GM21619 (cell line): ENCODE data around the gene ERICH2.

ENCODE experiments used
- ATAC-seq: cut with Tn5 transposase; IDR thresholded peaks from one replicate; pipeline ENCODE4 v1.9.1; 2021; ENCODE audit not compliant: unreplicated experiment

Gene ERICH2

DNA sequence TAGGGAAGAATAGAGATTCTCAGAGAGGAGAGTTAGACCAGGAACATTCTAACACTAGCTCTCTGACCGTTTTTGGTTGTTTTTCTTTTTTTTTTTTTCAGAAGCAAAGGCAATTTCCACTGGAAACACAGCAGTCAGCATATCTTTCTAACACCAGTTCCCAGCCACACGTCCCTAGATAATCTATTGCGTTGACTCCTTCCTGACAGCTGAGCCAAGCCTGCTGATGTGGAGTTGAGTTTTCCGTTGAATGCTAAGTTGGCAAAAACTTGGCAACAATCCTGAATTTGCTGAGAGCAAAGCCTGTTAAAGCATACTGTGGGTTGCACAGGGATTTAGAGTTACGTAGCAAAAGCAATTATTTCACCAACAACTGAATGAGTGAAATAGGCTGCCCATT, 65.8 kb downstream of the ERICH2 start:
- no peak for ATAC-seq

DNA sequence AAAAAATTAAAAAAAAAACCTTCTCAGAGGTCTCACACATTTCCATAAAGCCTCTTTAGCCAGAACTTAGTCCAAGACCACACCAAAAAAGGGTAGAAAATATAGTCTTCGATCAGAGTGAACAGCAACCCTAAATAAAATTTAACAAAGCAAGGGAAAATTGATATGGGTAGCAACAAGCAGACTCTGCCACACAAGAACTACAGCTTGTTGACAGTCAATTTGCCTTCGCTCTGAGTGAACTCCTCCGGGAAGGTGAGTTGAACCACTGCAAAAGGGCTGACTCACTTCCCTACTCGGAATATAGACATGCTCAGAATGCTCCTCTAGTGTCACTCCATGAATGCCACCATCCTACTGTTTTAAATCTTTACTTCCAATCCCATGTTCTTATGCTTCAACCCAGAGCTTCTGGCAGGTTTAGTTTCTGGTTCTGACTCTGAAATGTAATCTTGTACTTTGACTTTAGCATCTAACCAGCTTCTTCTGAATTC, 70.6 kb downstream of the ERICH2 start:
- no peak for ATAC-seq

DNA sequence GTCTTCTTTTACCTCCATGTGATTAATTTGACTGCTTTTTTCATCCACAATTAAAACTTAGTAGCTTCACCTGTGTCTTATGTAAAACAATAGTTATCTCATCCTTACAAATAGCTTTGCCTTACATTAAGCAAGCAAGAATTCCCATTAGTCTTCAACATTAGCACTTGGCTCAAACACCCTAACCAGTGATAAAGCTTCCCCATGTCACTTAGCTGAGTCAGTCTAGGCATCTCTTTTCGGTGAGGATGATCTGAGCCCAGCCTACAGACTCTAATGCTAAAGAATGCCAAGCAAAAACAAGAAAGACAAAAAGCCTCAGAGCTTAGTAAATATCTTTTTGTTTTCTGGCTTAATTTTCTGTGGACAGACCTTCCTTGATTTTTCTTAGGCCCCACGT, 72.6 kb downstream of the ERICH2 start:
- ATAC-seq: no peak

DNA sequence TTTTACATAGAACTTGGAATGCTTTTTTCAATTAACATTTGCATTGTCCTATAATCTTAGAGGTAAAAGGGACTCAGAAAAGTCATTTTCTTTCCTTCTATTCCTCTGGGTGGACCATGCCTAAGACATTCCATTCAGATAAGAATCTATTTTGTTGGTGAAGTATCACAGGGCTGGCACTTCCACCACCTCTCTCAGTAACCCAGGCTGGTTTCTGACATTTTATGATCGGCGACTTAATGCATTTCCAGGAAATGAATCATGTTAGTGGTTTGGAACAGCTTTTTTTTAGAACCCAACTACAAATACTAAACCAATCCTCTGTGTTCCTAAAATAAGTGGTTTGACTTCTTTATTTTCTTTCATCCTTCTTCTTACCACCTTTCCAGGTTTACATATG, 73.5 kb downstream of the ERICH2 start:
- ATAC-seq: no peak

DNA sequence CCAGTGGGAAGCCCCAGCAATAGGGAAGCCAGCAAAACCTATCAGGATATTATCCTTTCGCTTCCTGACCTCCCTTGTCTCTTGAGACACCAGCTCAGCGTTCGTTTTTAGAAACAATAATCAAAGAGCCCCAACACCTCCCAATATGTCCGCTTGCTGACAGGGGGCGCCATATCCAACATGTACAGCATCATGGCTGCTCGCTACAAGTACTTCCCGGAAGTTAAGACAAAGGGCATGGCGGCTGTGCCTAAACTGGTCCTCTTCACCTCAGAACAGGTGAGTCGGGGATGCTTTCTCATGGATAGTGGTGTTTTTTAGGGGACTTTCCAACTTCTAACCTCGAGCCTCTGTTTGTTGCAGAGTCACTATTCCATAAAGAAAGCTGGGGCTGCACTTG, 75.2 kb downstream of the ERICH2 start:
- ATAC-seq: no peak

DNA sequence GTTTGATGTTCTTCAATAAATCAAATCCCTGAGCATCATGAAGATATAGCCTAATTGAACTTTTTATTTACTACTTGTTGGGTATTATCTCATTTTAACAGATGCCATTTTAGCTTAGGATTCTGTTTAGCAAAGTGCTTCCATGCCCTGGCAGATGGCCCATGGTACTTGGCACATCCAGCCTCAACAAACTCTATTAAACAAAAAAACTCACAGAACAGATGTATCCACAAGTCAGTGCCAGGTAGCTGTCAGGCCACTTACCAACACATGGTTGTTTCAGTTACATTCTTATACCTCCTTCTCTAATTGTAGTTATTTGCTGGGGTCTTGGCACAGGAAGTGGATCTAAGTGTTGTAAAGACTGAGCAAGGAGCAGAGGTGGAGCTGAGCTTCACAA, 76.1 kb downstream of the ERICH2 start:
- no peak for ATAC-seq

DNA sequence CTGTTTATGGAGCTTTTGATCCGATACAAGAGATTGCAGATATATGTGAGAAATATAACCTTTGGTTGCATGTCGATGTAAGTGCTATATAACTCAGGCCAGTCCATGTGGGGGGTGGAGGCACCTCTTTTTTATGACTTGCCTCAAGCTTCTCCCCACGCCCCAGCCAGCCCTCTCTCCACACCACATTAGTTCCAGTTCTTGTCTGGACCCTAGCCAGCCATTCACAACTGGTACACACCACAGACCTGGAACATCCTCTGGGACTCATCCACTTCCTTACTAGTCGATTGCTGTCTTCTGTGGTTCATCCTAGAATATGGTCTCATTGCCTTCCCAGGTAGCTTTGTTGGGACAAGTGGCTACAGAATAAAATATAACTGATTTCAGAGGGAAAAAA, 77.5 kb downstream of the ERICH2 start:
- ATAC-seq: no peak
